Vagina (tissue), 2 donors: ENCODE results near the gene CFAP99.

Source experiments
- POLR2A ChIP-seq, 2 donors: fragments of 450-650 bp; IDR thresholded peaks; one replicate each; pipeline ENCODE4 v1.6.1; 2017; ENCODE audit warnings: antibody characterized with exemption in 2 of 2, mild to moderate bottlenecking in 2 of 2, moderate library complexity in 2 of 2
- TF ChIP-seq, protein P1 (sequence below), 3 experiments: fragments of 450-650 bp in 2 of 3; fragments of 200-600 bp in 1 of 3; sonication (generic) in 1 of 3; IDR thresholded peaks; one replicate each; pipeline ENCODE4 v1.5.1; 2017 to 2019; ENCODE audit warnings: antibody characterized with exemption in 3 of 3, mild to moderate bottlenecking in 2 of 3, moderate library complexity in 2 of 3

DNA sequence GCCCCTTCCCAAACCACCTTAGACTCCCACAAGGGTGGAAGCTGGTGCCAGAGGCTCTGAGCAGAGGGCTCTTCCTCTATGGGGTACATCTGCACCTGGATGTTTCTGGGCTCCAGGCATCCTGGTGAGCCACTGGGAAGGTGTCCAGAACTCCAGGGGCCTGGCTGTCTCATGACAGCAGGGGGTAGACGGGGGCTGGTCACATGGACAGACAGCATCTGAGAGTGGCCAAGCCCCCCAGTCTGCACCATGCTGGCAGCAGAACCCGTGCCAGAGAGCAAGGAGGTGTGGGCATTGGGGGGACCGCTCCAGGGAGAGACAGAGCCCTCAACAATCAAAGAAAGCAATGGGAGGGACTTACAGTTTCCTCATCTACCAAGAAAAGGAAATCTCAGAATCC lies 39.9 kb upstream of the CFAP99 start:
- TF ChIP-seq, protein P1, sequence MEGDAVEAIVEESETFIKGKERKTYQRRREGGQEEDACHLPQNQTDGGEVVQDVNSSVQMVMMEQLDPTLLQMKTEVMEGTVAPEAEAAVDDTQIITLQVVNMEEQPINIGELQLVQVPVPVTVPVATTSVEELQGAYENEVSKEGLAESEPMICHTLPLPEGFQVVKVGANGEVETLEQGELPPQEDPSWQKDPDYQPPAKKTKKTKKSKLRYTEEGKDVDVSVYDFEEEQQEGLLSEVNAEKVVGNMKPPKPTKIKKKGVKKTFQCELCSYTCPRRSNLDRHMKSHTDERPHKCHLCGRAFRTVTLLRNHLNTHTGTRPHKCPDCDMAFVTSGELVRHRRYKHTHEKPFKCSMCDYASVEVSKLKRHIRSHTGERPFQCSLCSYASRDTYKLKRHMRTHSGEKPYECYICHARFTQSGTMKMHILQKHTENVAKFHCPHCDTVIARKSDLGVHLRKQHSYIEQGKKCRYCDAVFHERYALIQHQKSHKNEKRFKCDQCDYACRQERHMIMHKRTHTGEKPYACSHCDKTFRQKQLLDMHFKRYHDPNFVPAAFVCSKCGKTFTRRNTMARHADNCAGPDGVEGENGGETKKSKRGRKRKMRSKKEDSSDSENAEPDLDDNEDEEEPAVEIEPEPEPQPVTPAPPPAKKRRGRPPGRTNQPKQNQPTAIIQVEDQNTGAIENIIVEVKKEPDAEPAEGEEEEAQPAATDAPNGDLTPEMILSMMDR (IDR thresholded peaks at IDR 0.05), result no peak
- no peak for TF ChIP-seq POLR2A (IDR thresholded peaks at IDR 0.05)
